Activated CD8-positive, alpha-beta memory T cell treated with anti-CD3 and anti-CD28 coated beads, Interleukin-2, amount 50 U/mL, for 24 hours (primary cell): ENCODE data around the gene CAPZA3.
"Not testable (repeated sequence)": the region's sequence is repeated elsewhere in the genome, so short reads cannot be mapped to it uniquely, and the experiment has no call there.

Experiments
- DNase-seq: peaks from one replicate; pipeline ENCODE4 v3.0.0-alpha.2; 2020; ENCODE audit errors: extremely low read depth

Gene CAPZA3

GRCh38 chr12:18753481-18754123, 15.7 kb downstream of the CAPZA3 start:
- no peak for DNase-seq

GRCh38 chr12:18754124-18754707, 16.3 kb downstream of the CAPZA3 start:
- no peak for DNase-seq

- no peak for DNase-seq
Measured at GRCh38 chr12:18755341-18755740, 17.4 kb downstream of the CAPZA3 start.

- DNase-seq, result not testable (repeated sequence)
Measured at GRCh38 chr12:18766479-18766878, 28.6 kb downstream of the CAPZA3 start.

- DNase-seq, result no peak
Measured at GRCh38 chr12:18782827-18783226, 44.9 kb downstream of the CAPZA3 start.

- not testable (repeated sequence) for DNase-seq
Measured at GRCh38 chr12:18785465-18785864, 47.5 kb downstream of the CAPZA3 start.
